HG02938 (cell line): ENCODE measurements around the gene PITPNC1.
"Not testable (repeated sequence)": the region's sequence is repeated elsewhere in the genome, so short reads cannot be mapped to it uniquely, and the experiment has no call there.

Experiments
- ATAC-seq: cut with Tn5 transposase; IDR thresholded peaks from one replicate; pipeline ENCODE4 v1.9.1; 2021; ENCODE audit warnings: mild to moderate bottlenecking, moderate library complexity; ENCODE audit not compliant: unreplicated experiment

Gene PITPNC1

GRCh38 chr17:67430515-67430914 is 53.4 kb downstream of the PITPNC1 start:
- ATAC-seq = not testable (repeated sequence)

DNA sequence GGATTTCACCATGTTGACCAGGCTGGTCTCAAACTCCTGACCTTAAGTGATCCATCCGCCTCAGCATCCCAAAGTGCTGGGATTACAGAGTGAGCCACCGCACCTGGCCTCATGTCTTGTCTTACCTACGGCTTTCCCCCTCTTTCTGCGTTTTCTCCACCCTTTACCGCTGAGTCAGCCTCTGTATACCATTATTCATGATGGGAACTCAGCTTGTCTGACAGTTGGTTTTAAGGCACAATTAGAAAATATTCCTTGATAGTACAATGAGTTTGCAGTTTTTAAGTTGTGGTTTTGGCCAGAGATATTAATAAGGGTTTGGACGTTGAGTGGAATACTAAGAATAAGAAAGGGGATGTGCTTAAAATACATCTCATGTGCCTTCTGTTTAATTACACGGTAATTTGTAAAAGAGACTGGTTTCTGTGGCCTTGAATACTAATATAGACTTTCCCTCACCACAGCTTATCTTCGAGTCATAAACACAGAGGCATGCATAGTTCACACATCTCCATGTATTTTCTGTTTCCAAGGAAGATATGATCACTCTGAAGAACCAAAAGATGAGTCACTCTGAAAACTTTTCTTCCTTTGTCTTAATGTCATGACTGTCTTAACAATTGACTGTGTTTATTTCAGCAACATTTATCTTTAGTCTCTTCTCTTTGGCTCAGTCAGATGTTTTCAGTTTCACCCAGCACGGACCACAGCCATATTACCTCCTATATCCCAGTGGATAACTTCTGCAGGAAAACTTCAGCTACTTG is 54.4 kb downstream of the PITPNC1 start:
- ATAC-seq = peak; percentile 52

DNA sequence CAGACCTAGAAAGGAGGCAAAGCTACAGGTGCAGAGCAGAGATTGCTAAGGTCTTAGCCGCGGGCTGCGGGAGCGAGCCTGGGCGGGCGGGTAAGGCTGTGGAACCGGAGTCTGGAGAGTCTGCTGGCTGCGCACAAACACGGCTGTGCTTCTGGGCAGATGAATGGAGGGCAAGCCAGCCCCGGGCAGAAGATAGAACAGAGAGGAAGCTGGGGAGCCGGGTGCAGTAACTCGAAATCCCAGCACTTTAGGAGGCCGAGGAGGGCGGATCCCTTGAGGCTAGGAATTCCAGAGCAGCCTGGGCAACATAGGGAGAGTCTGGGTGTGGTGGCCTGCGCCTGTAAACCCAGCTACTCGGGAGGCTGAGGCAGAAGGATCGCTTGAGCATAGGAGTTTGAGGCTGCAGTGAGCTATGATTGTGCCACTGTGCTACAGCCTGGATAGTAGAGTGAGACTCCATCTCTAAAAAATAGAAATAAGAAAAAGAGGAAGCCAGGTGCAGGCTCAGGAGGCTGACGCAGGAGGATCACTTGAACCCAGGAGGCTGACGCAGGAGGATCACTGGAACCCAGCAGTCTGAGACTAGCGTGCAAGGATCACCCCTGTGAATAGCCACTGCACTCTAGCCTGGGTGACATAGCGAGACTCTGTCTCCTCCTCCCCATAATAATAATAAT is 56.3 kb downstream of the PITPNC1 start:
- no peak for ATAC-seq

GRCh38 chr17:67434061-67434525 is 57.0 kb downstream of the PITPNC1 start:
- ATAC-seq = no peak

GRCh38 chr17:67435122-67435521 is 58.0 kb downstream of the PITPNC1 start:
- no peak for ATAC-seq

GRCh38 chr17:67435786-67436185 is 58.7 kb downstream of the PITPNC1 start:
- ATAC-seq = no peak

GRCh38 chr17:67436233-67436632 is 59.2 kb downstream of the PITPNC1 start:
- ATAC-seq = no peak

DNA sequence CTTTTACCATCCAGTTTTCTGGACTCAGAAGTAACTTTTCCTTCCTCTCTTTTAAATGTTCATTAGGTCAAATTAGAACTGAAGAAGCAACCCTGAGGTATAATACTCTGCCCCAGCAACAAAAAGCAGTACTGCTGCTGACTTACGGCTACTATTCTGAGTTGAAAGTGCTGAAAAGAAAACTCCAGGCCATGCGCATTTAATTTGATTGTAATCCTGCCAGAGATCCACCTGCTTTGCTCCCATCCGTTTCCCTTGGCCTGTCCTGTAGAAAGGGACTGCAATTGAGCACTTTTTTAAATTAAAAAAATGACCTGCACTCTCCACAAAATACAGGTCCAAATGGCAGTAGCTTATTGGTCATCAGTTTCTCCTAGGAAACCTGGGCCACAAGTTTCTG is 61.6 kb downstream of the PITPNC1 start:
- ATAC-seq = no peak

- ATAC-seq = no peak
These were observed 62.2 kb downstream of the PITPNC1 start for GRCh38 chr17:67439269-67439668.

- no peak for ATAC-seq
These were observed 63.4 kb downstream of the PITPNC1 start for GRCh38 chr17:67440277-67441051.

- ATAC-seq = no peak
These were observed 64.2 kb downstream of the PITPNC1 start for GRCh38 chr17:67441052-67441895.

GRCh38 chr17:67441896-67442219 is 64.8 kb downstream of the PITPNC1 start:
- no peak for ATAC-seq

GRCh38 chr17:67442787-67443624 is 65.9 kb downstream of the PITPNC1 start:
- no peak for ATAC-seq

DNA sequence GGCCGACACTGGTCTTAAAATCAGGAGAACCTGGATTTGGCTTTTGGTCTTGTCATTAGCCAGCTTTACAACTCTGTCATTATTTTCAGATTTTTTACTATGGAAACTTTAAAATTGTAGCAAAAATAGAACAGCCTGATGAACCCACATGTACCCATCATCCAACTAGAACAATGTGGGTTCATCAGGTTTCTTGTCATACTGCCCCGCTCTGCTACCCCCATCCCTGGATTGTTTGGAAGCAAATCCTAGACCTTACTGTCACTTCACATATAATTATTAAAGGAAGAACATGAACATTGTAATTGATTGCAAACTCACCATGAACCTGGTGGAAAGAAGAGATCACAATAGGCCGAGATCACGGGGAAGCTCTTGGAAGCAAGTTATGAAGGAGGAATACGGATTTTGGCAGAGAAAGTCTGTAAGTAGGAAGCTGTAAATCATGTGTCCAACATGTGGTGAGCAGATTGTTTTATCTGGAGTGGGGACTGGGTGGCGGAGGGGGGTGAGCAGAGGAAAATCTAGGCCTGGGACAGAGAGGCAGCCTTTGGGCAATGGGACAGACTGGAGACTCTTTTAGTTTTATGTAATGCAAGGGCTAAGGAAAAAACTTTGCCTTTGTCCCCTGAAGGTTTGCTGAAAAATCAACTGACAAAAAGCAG is 67.0 kb downstream of the PITPNC1 start:
- ATAC-seq = no peak

DNA sequence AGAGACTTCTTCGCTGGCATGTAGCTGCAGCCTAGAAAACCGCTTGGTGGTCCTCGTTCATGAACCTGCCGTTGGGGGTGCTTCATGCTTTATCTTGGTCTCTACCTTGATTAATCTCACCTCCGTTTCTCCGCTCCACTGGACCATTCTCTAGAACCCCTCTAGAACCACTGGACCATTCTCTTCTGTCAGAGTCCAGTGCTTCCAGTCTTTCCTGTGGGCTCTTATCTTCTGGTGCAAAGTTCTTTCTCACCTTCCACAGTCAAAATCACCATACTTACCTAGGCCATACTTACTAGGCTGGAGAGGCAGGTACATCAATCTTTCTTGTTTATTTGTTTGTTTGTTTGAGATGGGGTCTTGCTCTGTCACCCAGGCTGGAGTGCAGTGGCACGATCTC is 71.4 kb downstream of the PITPNC1 start:
- no peak for ATAC-seq

- ATAC-seq = no peak
These were observed 72.0 kb downstream of the PITPNC1 start for GRCh38 chr17:67449065-67449464.

- no peak for ATAC-seq
These were observed 73.0 kb downstream of the PITPNC1 start for GRCh38 chr17:67449845-67450755.
